ENCODE results near the gene CTSO. TPM values are rescaled to one million over a fixed set of nuclear protein-coding genes. Genes with fewer than 3 reads are reported as not detected.
"Not testable (repeated sequence)": the region's sequence is repeated elsewhere in the genome, so short reads cannot be mapped to it uniquely, and the experiment has no call there.

CTSO gene
- total RNA-seq, 1 donor from 2014 or later: 9.0 TPM

GRCh38 chr4:155911905-155912304, 41.8 kb downstream of the CTSO start:
- intact Hi-C loops (cut with DNase I): no loop called here

GRCh38 chr4:155909615-155910226, 43.9 kb downstream of the CTSO start:
- intact Hi-C loops (cut with DNase I): no loop called here
- DNase-seq (ENCODE audit: low spot score): no peak

More at GRCh38 chr4:155911905-155912304, 41.8 kb downstream of the CTSO start:
- no peak for DNase-seq (ENCODE audit: low spot score)

GRCh38 chr4:155908187-155909139, 45.2 kb downstream of the CTSO start:
- intact Hi-C loops (cut with DNase I): no loop called here

DNA sequence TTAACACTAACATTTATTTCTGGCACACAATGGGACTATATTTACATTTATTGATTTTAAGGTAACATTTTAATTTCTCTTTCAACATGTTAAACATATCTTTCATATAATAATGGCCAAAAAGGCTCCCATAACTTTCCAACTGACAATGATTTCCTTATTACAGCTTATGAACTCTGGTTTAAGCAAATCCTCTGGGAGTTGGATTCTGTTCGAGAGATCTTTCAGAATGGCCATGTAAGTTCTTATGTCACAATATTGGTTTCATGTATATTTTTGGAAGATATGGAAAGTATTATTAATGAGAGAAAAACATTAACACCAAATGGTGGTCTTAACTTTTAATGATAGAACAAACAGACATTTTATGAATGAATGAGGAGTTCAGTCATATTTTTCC, 46.1 kb downstream of the CTSO start:
- DNase-seq (ENCODE audit: low spot score): no peak
- intact Hi-C loops (cut with DNase I): no loop called here

More at GRCh38 chr4:155908187-155909139, 45.2 kb downstream of the CTSO start:
- no peak for DNase-seq (ENCODE audit: low spot score)

- intact Hi-C loops (cut with DNase I): no loop called here
- no peak for DNase-seq (ENCODE audit: low spot score)
Measured at GRCh38 chr4:155906554-155907247, 47.0 kb downstream of the CTSO start.

DNA sequence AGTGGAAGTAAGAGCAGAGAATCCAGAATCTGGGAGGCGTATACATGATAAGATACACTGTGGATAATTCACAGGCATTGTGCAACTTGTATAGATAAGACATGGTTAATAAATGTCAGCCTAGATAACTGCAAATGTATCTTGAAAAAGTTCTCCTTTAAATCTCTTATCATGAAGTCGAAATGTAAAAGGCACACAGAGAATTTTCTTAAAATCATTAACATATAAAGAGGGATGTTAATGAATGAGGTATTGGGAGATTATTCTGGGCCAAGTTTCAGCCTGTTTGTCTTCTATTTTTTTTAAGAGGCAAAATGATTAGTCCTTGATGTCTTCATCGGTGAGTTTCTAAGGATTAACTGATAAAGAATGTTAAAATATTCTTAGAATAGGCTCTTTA, 49.3 kb downstream of the CTSO start:
- intact Hi-C loops (cut with DNase I): no loop called here
- no peak for DNase-seq (ENCODE audit: low spot score)

- intact Hi-C loops (cut with DNase I): no loop called here
- no peak for DNase-seq (ENCODE audit: low spot score)
Measured at GRCh38 chr4:155903453-155903852, 50.2 kb downstream of the CTSO start, which contains the start of gene TDO2. TSS of gene TDO2 (plus strand) at chr4:155903696. CDS start at chr4:155903759, 63 bp downstream.

DNA sequence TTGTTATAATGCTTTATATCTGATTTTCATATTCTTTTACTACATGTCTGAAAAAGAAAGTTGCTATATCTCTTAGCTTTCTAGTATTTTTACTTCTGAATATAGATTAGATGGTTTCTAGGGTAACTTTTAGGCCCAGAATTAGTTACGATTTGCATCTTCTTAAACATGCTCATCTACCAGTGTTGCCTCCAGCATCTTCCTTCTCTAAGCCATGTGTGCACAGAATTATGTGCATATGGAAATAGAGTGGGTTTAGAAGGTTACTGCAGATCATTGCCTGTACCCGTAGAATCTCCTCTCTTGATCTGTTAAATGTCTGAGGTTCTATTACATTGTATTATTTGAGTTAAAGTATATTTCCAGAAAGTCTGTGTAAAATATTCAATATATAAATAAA, 52.7 kb downstream of the CTSO start:
- intact Hi-C loops (cut with DNase I): no loop called here
- no peak for DNase-seq (ENCODE audit: low spot score)

DNA sequence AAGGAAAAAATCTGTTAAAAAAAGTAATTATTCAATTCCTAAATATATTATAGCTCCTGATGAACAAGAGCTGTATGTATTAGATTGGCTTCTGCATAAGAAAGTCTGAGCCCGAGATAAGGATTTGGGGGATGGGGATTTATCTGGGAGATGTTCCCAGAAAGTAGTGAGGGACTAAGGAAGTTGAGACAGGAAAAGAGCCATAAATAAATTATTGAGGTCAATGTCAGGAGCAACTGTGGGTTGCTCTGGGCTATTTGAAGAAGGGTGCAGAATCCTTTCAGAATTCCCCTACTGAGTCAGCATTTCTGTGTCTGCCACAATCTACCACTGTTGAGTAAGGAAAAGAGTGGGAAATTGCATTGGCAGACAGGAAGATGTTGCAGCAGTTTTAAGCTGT, 53.3 kb downstream of the CTSO start:
- intact Hi-C loops (cut with DNase I): no loop called here
- DNase-seq (ENCODE audit: low spot score): no peak

DNA sequence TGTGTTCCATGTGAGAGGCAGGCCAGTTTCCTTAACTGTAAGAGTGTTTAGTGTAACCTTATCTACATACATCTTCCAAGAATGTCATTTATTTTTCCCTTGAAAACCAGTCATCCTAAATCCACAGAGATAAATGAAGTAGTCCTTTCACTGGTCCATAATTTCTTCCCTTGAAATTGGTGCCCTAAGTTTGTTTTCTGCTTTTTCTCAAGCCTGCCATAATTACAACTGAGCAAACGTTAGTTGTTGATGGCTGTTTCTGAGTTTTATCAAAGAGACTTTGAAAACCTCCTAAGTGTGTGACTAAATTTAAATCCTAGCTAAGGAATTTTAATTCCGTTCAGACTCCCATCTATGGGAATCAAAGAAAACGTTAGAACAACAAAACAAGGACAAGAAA, 53.8 kb downstream of the CTSO start:
- no peak for DNase-seq (ENCODE audit: low spot score)
- intact Hi-C loops (cut with DNase I): no loop called here

GRCh38 chr4:155898371-155898770, 55.3 kb downstream of the CTSO start:
- DNase-seq (ENCODE audit: low spot score); intact Hi-C loops (cut with DNase I): not testable (repeated sequence)

GRCh38 chr4:155891058-155891457, 62.6 kb downstream of the CTSO start:
- intact Hi-C loops (cut with DNase I): no loop called here
- DNase-seq (ENCODE audit: low spot score): no peak

DNA sequence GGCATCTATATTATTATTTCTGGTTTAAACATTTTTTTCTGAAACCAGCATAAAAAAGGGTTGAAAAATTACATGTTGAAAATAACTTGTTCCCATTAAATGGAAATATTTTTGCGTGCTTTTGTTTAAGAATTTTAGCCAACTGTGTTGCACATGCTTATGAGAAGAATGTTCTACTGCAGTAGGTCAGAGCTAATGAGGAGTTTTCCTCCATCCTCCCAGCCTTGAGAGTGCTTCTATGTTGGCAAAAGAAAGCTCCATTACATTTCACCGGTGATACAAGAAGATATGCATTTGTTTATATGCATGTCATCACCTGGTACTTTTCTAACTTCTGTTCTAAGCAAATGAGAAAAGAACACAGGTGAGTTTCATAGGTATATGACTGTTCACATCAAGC, 63.7 kb downstream of the CTSO start:
- DNase-seq (ENCODE audit: low spot score): no peak
- intact Hi-C loops (cut with DNase I): no loop called here

GRCh38 chr4:155889031-155889793, 64.5 kb downstream of the CTSO start:
- DNase-seq (ENCODE audit: low spot score): no peak
- intact Hi-C loops (cut with DNase I): no loop called here

DNA sequence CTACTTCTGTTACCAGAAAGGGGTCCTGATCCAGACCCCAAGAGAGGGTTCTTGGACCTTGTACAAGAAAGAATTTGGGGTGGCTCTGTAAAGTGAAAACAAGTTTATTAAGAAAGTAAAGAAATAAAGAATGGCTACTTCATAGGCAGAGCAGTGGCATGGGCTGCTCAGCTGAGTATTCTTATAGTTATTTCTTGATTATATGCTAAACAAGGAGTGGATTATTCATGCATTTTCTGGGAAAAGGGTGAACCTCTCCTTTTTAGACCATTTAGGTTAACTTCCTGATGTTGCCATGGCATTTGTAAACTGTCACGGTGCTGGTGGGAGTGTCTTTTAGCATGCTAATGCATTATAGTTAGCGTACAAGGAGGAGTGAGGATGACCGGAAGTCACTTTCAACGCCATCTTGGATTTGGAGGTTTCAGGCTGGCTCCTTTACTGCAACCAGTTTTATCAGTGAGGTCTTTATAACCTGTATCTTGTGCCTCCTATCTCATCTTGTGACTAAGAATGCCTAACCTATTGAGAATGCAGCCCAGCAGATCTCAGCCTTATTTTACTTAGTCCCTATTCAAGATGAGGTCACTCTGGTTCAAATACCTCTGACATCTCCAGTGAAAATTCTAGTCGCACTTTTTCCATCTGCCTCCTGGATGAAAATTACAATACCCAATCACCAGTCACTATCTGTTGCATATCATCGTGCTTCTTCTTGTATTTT, 65.7 kb downstream of the CTSO start:
- no peak for DNase-seq (ENCODE audit: low spot score)
- intact Hi-C loops (cut with DNase I): no loop called here

- no peak for DNase-seq (ENCODE audit: low spot score)
- intact Hi-C loops (cut with DNase I): no loop called here
Measured at GRCh38 chr4:155887045-155887444, 66.6 kb downstream of the CTSO start.

DNA sequence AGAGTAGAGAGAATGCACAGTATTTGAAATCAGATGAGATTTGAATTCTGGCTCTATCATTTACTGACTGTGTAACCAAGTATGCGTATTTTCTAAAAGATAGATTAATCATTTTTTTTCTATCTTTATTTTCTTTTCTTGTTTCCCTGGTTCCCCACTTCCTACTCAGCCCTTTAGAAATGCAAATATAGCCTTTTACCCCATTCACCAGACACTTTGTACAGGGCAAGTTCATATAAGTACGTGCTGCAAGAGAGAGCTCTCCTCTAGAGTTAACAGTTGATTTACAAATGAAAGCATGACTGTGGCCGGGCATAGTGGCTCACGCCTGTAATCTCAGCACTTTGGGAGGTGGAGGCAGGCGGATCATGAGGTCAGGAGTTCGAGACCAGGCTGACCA, 68.0 kb downstream of the CTSO start:
- intact Hi-C loops (cut with DNase I): no loop called here

GRCh38 chr4:155883895-155884294, 69.8 kb downstream of the CTSO start:
- no peak for DNase-seq (ENCODE audit: low spot score)
- intact Hi-C loops (cut with DNase I): no loop called here

More for the DNA sequence above, 68.0 kb downstream of the CTSO start:
- DNase-seq (ENCODE audit: low spot score): no peak

DNA sequence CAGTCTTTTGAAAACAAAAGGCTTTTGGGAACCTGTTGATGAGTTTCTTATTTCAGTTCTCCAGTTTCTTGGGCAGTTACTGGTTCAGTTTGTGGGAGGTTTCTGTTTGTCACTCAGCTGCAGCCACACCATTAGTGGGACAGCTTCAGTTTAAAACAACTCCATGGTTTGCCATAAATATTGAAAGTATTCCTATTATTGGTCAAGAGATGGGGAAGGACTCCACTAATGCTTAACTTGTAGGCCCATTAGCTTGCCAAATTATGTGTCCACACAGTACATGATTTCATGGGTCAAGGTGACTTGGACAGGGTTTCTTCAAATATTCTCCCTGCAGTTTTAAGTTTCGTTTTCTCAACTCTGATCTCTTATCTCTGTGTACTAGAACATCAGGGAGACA, 72.1 kb downstream of the CTSO start:
- DNase-seq (ENCODE audit: low spot score): no peak
- intact Hi-C loops (cut with DNase I): no loop called here
